ENCODE data around the gene DHCR7.

DHCR7 gene

DNA sequence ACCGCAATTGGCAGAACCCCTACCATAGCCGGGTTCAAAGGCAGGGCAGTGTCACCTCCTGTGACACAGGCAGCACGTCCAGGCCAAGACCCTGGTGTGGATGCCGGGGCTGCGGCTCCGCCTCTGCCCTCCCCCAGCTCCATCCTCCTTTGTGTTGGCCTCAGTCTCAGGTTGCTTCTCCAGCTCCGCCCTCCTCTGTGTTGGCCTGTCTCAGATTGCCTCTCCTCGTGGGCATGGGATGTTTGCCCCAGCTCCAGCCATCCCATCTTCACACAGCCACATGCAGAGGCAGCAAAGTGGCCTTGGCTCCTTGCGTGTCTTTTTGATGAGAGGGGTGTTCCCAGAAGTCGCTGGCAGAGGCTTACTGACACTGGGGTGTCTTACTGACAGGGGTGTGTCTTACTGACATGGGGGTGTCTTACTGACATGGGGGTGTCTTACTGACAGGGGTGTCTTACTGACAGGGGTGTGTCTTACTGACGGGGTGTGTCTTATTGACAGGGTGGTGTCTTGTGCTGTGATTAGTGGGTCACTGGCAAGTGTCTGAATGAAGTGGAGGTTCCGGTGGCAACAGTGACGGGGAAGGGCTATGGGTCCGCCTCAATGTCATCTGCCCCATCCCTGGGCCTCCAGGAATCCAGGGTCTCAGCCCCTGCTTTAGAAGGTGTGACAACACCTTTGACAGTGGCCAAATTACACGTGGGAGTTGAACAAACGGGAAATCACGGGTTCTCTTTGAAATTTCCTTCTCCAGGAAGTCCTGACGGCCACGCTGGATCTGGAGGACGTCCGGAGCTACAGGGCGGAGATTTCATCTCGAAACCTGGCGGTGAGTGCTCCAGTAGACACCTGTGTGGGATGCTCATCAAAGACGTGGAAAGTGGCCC lies 29.7 kb upstream of the DHCR7 start:
- DNase-seq: no peak

DNA sequence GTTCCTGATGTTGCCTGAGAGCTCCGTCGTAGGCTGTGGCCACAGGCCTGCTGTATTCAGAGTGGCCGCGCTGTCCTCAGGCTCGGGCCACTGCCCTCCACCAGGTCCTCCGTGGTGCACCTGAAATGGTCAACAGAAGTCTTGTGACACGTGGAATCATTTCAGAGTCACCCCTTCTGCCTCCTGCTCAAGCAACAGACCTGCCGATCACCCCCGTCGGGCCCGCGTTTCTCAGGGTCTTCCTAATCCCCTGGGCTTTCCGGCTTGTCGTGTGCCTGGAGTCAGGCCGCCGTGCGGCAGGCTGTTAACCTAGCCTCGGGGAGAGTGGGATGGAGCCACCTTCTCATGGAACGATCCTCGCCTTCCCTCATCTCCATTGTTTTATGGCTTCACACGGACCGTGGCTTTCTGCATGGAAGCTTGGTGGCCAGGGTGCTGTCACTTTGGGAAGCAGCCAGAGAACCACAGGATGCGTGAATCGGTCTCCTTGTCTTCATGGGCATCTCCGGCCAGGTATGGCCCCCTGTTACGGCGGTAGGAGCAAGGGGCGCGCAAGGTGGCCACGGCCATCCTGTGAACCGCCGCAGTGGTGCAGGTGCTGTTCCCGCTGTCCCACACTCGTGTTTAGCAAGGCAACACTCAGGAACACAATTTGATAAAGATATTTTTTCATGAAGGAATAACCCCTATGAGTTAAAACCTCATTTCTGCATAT lies 28.9 kb upstream of the DHCR7 start:
- DNase-seq: no peak

DNA sequence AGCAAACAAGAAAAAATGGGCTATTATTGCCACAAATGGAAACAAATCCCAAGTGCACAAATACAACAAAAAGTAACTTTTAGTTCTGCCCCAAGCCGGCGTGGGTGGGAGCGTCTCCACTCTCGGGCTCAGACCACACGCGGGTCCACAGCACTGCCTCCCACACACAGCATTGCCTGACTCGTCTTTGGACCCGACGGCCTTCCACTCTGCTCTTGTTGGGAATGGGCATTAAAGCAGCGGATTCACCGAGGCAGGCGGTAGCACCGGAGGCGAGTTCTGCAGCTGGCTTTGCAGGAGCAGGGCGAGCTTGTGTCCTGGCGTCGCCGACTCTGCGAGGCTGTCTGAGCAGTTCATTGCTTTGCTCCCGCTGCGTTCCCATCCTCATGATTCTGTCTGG lies 27.8 kb upstream of the DHCR7 start:
- no peak for DNase-seq

DNA sequence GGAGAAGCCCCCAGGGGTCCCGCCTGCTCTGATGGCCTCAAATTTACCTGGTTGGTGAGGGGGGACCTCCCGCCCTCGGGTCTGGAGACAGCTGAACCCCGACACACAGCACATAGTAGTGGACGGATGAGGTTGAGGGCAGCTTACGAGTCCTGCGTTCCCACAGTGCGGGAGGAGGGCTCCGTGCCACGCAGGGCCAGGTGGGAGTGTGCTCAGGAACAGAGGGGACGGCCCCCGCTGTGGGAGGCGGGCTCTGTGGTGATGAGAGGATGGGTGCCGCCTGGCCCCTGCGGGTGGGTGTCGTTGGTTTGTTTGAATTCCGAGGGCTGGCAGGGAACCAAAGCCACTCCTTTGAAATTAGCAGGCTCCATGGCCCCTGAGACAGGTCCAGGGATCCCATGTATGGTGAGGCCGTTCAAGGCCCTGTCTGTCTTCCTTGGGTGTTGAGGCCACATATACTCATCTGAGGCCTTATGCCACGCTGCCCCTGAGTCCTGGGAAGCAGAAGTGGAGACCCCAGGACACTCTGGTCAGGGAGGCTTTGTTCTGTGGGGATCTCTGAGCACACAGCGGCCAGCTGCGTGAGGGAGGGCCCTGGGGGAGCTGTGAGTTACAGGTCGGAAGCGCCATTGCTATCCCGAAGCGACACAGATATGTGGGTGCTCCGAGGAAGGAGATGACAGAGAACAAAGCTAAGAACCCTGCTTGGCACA lies 26.7 kb upstream of the DHCR7 start:
- no peak for DNase-seq

DNA sequence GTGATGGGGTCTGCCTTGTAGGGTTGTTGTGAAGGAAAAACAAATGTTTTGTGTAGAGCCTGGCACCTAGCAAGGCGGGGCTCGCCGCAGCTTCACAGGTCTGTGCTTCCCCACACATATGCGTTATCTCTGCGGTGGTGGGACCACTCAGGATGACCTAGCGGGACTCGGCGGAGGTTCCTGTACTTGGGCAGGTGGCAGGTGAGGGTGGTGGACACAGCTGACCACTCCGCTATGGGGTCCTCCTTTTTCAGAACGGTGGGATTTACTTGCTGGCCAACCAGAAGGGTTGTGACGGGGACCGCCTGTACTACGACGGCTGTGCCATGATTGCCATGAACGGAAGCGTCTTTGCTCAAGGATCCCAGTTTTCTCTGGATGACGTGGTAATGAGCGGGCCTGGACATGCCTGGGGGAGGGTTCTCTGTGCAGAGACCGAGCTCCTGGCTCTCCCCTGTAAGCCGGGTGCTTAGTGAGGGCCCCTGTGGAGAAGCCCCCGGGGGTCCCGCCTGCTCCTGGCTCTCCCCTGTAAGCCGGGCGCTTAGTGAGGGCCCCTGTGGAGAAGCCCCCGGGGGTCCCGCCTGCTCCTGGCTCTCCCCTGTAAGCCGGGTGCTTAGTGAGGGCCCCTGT lies 26.1 kb upstream of the DHCR7 start:
- no peak for DNase-seq

DNA sequence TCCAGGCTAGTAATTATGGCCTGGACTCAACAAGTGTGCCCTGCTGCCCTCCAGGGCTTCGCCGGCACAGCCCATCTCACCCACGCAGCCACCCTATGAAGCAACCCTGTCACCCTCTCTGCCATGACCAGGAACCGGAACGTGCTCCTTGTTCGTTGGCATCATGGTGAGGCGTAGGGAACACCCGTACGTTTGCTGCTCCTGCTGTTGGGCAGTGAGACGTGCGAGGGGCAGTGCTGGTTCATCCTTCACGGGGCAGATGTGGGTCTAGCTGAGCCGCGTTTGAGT lies 25.5 kb upstream of the DHCR7 start:
- no peak for DNase-seq

DNA sequence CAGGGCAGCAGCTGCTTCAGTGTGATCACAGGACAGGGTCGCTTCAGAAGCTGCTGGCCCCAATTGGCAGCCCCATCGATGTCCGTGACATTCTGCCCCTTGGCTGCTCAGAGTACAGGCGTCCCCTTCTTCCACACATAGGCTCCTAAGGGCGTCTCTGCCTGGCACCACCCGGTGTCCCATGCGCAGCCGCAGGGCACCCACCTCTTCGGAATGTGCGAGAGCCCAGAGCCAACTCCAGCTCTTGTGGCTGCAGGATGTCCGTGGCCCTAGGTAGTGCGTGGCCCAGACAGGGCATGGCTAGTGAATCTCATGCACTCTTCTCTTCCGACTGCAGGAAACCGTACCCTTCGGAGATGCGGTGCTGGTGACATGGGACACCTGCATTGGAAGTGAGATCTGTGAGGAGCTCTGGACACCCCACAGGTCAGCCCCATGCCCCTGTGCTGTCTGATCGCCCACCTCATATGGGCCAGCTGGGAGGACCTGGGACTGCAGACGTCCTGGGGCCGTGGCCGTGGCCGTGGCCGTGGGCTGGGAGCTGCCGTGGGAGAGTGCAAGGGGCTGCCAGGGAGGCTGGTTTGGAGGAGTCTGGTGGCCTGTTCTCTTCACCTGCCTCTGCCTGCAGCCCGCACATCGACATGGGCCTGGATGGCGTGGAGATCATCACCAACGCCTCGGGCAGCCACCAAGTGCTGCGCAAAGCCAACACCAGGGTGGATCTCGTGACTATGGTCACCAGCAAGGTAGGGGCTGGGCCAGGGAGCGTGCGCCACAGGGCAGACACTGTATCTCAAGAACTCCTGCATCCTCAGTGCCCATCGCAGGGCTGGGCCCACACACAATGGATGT lies 25.0 kb upstream of the DHCR7 start:
- DNase-seq: no peak

DNA sequence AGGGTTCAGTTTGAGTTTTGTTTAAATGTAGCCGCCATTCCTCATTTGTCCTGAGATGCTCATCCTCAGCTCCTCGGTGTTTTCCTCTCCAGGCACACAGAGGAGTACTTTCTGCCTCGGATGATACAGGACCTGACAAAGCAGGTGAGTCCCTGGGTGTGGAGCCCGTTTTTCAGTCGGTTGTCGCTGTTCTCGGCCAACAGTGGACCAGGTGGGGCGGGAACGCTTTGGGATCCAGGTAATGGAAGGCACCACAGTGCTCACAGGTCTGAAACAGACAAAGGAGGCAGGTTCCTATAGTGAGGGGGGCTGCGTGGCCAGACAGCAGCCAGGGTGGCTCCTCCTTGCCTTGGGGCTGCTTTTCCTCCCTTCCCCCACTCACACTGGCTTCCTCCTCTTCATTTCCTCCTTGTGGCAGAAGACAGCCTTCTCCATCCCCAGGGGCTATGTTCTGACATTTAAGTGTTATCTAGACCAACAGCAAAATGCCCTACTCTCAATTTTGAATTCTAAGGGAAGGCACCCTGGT lies 24.2 kb upstream of the DHCR7 start:
- DNase-seq: no peak

DNA sequence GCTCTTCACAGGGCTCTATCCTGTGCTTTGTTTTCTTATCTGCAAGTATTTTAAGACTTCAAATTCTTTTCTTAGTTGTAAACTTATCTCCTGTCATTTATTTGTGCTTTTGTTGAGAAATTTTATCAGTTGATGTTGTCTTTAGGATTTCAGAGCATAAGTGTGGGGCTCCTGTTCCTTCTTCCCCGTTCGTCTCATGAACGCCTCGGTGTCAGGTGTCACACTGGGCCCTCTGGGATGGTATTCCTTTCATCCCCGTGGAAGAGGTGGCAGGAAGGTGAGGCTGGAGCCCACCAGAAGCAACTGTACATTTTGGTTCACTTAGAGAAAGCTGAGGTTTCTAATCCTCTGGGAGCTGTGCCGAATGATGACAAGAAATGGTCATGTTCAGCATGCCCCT lies 22.8 kb upstream of the DHCR7 start:
- DNase-seq: no peak

DNA sequence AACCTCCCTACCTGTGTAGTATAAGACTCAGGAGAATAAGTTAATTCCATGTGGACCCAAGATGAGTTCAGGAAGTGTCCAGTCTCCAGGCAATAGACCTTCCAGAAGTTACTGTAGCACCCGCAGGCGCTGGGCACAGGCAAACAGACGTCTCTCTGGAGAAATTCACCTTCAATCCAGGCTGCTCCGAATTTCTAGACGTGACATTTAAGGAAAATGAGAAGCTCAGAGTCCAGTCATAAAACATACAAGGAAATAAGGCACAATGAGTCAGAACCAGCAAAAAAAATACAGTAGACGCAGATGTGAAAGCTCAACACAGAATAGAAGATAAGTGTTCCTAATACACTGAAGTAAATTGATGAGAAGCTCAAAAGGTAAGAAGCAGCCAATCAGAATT lies 19.0 kb upstream of the DHCR7 start:
- no peak for DNase-seq

DNA sequence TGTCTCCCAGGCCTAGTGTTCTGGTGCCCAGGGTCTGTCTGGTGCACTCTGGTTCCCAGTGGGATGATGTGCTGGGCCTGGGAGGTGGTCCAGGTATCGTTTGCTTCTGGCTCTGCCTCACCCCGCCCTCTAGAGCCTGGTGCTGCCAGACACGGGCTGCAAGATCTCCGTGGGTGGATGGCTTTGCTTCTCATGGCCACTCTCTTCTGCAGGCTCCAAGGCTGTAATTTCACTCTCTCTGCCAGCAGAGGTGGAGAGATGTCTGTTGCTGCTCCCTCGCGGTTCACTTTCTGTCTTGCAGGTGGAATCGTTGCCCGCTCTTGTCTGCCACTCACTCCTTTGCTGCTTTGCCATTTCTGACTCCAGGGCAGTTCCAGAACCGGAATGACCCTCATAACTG lies 18.2 kb upstream of the DHCR7 start:
- DNase-seq: no peak

DNA sequence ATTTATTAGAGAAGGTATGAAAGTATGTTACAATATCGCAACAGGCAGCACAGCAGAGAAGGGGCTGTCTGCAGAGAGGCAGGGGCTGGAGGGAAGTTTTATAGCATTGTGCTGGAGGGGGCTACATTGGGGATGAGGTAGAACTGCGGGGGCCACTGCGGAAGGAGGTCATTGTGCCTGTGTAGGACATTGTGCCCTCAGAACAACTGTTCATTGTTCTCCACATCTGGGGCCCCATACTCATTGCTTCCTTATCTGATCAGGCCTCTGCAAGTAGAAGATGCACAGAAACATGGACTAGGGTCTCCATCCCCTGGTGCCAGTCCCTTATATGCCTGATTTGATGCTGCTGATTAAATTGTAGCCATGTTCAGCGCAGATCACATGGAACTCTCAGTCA lies 16.9 kb upstream of the DHCR7 start:
- DNase-seq: no peak

DNA sequence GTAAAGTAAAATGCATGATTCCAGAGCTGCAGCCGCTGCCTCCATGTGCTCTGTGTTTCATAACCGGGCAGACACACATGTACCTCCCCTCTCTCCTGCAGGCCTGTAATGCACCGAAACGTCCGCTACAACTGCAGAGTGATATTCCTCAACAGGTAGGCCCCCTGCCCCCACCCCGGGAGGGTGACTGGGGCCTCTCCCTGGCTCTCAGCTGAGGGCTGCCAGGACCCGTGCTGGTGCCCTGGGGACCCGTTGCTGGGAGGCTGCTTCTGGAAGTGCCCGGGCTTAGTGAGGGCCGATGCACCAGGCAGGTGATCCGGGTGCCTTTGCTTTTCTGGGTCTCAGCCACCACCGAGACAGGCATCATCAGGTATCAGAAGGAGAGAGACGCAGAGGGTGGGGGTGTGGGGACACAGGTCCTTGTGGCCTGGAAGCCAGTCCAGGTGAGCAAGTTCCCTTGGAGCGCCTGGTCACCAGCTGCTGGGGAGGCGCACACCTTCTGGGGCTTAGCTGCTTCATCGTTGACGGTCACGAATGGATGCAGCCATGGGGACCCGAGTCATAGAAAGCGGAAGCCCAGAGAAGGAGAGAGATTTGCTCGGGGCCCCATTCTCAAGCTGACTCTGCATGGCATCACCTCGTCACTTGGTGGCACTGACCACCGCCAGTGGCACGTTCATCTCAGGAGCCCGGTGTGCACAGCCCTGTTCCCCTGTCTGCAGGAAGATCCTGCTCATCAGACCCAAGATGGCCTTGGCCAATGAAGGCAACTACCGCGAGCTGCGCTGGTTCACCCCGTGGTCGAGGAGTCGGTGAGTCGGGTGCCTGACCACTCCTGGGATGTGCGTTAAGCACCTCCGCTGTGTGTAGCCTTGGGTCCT lies 15.4 kb upstream of the DHCR7 start:
- DNase-seq: no peak

DNA sequence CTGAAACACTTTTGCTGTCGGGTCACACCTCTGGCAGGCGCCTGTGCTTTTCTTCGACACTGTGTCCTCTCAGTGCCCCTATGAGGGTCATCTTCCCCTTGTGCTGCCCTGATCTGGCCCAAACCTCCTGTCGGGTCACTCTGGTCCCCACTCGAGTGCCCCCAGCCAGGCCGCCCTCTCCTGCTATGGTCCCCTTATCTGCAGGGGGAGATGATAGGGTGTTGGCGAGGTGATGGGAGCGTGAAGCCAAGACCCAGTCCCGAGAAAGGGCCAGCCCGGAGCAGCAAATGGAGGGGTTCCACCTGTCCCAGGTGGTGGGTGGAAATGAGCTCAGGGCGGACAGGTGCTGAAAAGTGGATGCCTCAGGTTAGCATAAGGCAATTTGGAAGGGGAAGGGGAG lies 14.5 kb upstream of the DHCR7 start:
- DNase-seq: no peak

DNA sequence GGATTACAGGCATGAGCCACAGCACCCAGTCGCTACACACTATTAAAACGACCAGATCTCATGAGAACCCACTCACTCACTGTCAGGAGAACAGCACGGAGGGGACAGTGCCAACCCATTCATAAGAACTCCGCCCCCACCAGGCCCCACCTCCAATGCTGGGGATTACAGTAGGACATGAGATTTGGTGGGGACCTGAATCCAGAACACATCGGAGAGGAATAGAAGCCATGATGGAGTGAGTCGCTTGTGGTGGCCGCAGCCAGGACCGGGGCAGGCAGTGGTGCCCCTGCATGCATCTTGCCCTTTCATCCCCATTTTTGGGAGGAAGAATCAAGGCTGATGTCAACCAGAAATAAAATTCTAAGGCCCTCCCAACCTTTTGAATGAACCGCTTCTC lies 13.5 kb upstream of the DHCR7 start:
- no peak for DNase-seq

DNA sequence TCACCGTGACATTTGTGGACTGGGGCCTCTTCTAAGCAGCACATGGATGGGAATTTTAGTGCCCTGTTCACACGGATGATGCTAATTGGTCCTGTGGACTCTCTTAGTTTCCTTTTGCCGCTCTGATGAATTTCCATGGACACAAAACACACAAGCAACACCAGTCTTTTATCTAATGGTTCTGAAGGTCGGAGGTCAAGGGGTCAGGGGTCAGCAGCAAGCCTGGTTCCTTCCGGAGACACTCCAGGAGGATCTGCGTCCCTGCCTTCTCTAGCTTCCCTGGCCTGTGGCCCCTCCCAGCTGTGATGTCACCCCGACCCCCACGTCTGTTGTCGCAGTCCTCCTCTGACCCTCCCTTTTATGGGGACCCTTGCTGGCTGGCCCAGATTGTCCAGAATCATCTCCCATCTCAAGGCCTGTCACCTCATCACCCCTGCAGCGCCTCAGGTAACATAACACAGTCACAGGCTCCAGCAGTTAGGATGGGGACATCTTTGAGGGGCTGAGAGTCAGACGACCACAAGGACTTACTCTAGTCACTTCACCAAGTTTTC lies 11.7 kb upstream of the DHCR7 start:
- no peak for DNase-seq

DNA sequence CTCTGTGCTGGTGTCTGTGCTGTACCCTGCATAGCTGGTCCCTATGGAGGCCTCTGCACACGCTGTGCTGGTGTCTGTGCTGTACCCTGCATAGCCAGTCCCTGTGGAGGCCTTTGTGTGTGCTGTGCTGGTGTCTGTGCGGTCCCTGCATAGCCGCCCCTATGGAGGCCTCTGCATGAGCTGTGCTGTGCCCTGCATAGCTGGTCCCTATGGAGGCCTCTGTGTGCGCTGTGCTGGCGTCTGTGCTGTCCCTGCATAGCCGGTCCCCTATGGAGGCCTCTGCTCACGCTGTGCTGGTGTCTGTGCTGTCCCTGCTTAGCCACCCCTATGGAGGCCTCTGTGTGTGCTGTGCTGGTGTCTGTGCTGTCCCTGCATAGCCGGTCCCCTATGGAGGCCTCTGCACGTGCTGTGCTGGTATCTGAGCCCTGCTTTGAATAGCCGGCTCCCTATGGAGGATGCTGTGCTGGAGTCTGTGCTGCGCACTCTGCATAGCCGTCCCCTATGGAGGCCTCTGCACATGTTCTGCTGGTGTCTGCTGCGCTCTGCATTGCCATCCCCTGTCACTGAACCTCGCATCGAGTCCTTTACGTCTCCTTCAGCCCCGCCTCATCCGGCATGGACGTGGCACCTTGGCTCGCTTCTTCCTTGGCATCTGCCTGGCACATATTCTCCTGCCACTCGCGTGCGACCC lies 11.0 kb upstream of the DHCR7 start:
- no peak for DNase-seq

DNA sequence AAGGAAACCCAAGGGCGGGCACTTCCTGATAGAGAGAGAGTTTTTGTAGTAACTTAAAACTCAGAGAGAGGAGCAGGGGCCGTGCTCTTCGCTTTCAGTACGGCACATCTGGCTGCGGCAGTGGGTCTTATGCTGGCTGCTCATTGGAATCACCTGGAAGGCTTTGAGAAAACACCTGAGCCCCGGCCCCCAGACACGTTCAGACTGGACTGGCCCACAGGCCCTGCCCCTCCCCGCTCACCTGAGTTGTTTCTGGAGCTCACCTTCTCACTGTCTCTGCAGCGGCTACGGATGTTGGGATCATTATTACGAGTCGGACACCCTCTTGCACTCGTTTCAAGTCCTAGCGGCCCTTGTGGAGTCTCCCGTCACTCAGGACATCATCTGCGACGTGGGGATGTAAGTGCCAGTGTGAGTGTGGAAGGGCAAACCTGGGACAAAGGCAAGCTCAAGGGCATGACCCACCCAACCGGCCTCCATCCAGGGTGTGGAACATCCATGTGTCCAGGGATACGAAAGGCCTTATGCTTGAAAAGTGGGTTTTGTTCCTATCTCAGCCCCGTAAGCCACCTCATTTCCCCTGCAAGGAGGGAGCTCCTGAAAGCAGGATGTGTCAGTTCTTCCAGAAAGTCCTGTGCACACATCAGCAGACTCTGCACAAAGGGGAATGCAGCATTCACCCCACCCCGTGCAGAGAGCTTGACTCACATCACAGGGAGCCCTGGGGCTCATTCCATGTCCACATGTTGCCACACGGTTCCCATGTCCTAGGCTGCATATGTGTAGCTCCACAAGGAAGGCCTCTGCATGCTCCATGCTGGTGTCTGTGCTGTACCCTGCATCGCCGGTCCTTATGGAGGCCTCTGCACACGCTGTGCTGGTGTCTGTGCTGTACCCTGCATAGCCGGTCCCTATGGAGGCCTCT lies 10.2 kb upstream of the DHCR7 start:
- DNase-seq: no peak

DNA sequence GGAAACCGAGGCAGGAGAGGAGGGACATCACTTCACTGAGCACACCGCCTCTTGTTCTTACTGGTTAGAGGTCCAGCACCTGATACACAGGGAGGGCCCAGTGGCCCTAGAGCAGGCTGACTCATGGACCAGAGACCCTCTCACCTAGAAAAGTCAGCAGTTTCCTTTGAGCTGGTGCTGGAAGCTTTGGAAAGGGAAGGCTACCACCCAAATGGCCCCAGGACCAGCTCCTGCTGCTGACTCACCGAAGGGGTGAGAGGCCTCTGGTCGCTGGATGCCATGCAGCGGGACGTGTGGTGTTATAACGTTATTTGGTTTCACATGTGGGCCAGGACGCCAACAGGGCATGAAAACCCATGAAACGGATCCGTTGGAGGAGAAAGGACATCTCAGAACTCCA lies 8.6 kb upstream of the DHCR7 start:
- DNase-seq: no peak
